Small intestine (tissue), 16 donors: ENCODE data around the gene P4HA2. TPM values are rescaled to one million over a fixed set of nuclear protein-coding genes. Genes with fewer than 3 reads are reported as not detected.

Experiments used
- DNase-seq, 2 donors: peaks; one replicate each; pipeline versions ENCODE4 v3.0.0 to v3.0.0-alpha.2; 2013
- FAIRE-seq: peaks from 2 replicates; lab custom pipeline; 2012; peaks lifted over from hg19 to GRCh38; lab: Jason Lieb, UNC
- H3K27ac ChIP-seq, 3 donors: one replicate each; pipeline ENCODE4 v1.5.1; 2013; ENCODE audit warnings: low read length in 2 of 3, mild to moderate bottlenecking in 2 of 3, control low read depth in 1 of 3, inconsistent platforms in 1 of 3, low read depth in 1 of 3, moderate library complexity in 1 of 3
- H3K27me3 ChIP-seq, 3 donors: one replicate each; pipeline ENCODE4 v1.6.1; 2013; ENCODE audit warnings: low read length in 3 of 3, inconsistent platforms in 1 of 3; ENCODE audit not compliant: control insufficient read depth in 3 of 3, insufficient read depth in 3 of 3
- H3K36me3 ChIP-seq, 3 donors: one replicate each; pipeline ENCODE4 v1.6.1; 2013; ENCODE audit warnings: low read length in 3 of 3, inconsistent platforms in 1 of 3, low read depth in 1 of 3, mild to moderate bottlenecking in 1 of 3, moderate library complexity in 1 of 3; ENCODE audit not compliant: control insufficient read depth in 3 of 3, insufficient read depth in 2 of 3
- H3K4me1 ChIP-seq, 3 donors: one replicate each; pipeline ENCODE4 v1.6.1; 2013; ENCODE audit warnings: low read length in 2 of 3, inconsistent platforms in 1 of 3, low read depth in 1 of 3, mild to moderate bottlenecking in 1 of 3, moderate library complexity in 1 of 3; ENCODE audit not compliant: control insufficient read depth in 3 of 3, insufficient read depth in 2 of 3
- H3K4me3 ChIP-seq, 3 donors: one replicate each; pipeline ENCODE4 v1.5.1; 2013; ENCODE audit warnings: low read length in 3 of 3, control low read depth in 1 of 3, inconsistent platforms in 1 of 3, low read depth in 1 of 3, mild to moderate bottlenecking in 1 of 3, moderate library complexity in 1 of 3
- H3K9me3 ChIP-seq, 2 donors: one replicate each; pipeline ENCODE4 v1.6.1; 2013; ENCODE audit warnings: low read depth in 1 of 2, low read length in 1 of 2; ENCODE audit not compliant: control insufficient read depth in 2 of 2, insufficient read depth in 1 of 2
- WGBS, 3 donors: extraction: QIAGEN DNeasy Blood & Tissue Kit; methylation state at CpG; one replicate each; pipeline ENCODE4 v1.1.7; 2013; 5-methylcytosine and 5-hydroxymethylcytosine counted together
- long read RNA-seq, 10 donors: transcript quantifications; one replicate each; lab custom pipeline, GENCODE V29; 2026
- polyA plus RNA-seq, 4 donors: library from polyadenylated mRNA; stranded (reverse) in 3 of 4; unstranded in 1 of 4; fragments of 200-250 nt in 3 of 4; fragments of 120-200 nt in 1 of 4; gene quantifications; one replicate each; pipeline versions ENCODE4 v1.2.1 to v1.2.3, GENCODE V29; 2013
- donor health status: healthy with polysubstance abuse.
- donor health status: control.
- donor health status: control.
- donor health status: Bipolar disorder and iron deficiency.
- donor health status: healthy.

P4HA2 gene
- 10 to 100 TPM; 15.7 to 34.3 (median 22.0) TPM for polyA plus RNA-seq
- long read RNA-seq, donor 1, transcript P4HA2-202 (15 exons, 2,313 nt) = major isoform, 7 of 35 reads
- long read RNA-seq, donor 1, partial matches to known transcripts = 24 of 35 reads
- long read RNA-seq, donor 1, other reads (novel, unspliced or antisense) = 0 of 35 reads
- long read RNA-seq, donor 2, partial matches to known transcripts = 0 of 4 reads
- long read RNA-seq, donor 2, other reads (novel, unspliced or antisense) = 0 of 4 reads
- long read RNA-seq, donor 3, partial matches to known transcripts = 14 of 16 reads
- long read RNA-seq, donor 3, other reads (novel, unspliced or antisense) = 0 of 16 reads
- long read RNA-seq, donor 4, partial matches to known transcripts = 0 of 1 reads
- long read RNA-seq, donor 4, other reads (novel, unspliced or antisense) = 0 of 1 reads
- long read RNA-seq, donor 5, partial matches to known transcripts = 0 of 2 reads
- long read RNA-seq, donor 5, other reads (novel, unspliced or antisense) = 0 of 2 reads
- long read RNA-seq, donor 6, partial matches to known transcripts = 0 of 2 reads
- long read RNA-seq, donor 6, other reads (novel, unspliced or antisense) = 0 of 2 reads
- long read RNA-seq, donor 7, transcript P4HA2-202 (15 exons, 2,313 nt) = major isoform, 7 of 14 reads
- long read RNA-seq, donor 7, transcript P4HA2-216 (3 exons, 456 nt) = minor isoform, 5 of 14 reads
- long read RNA-seq, donor 7, partial matches to known transcripts = 0 of 14 reads
- long read RNA-seq, donor 7, other reads (novel, unspliced or antisense) = 0 of 14 reads
- long read RNA-seq, donor 8 = 0 reads
- long read RNA-seq, donor 9, partial matches to known transcripts = 0 of 2 reads
- long read RNA-seq, donor 9, other reads (novel, unspliced or antisense) = 0 of 2 reads
- long read RNA-seq, donor 10, partial matches to known transcripts = 0 of 8 reads
- long read RNA-seq, donor 10, other reads (novel, unspliced or antisense) = 0 of 8 reads

GRCh38 chr5:132227485-132228240 is at the start of gene P4HA2:
Gene P4HA2, minus strand, starts transcription at chr5:132227853. Its CDS starts 9,227 bp downstream, at chr5:132218626.
- WGBS, 3 donors = 0 to 1% (median 1%) methylated on average over 64 to 92 of the region's 92 CpGs
- FAIRE-seq (no peak), DNase-seq (peak; percentile 88 to 91)
- Histone ChIP-seq H3K27ac (peak within 1 kb of the TSS; percentile 52 to 84 (median 83)), H3K4me3 (peak within 1 kb of the TSS; percentile 50 to 71 (median 54)), H3K9me3 (no peaks in the 10 kb centered on the region), H3K36me3 (no peaks in the 10 kb centered on the region), H3K4me1 (peaks cover 0 to 11% (median 2%) of the 10 kb centered on the region in 3 donors), H3K27me3 (no peaks in the 10 kb centered on the region)

- WGBS, 3 donors = 55 to 88% (median 78%) methylated on average over 6 of the region's 6 CpGs
- no peak for DNase-seq
- peaks cover 0 to 63% (median 11%) of the 10 kb centered on the region in 3 donors for H3K4me1 ChIP-seq
- peaks cover 0 to 3% (median 0%) of the 10 kb centered on the region in 3 donors for H3K36me3 ChIP-seq
- H3K27me3 ChIP-seq = no peaks in the 10 kb centered on the region
- FAIRE-seq = no peak
- H3K27ac ChIP-seq = peak overlapping the region; percentile 27 to 90 (median 74)
- no peaks in the 10 kb centered on the region for H3K9me3 ChIP-seq
- no peak overlapping the region for H3K4me3 ChIP-seq
Observed at GRCh38 chr5:132277256-132277655, 49.6 kb upstream of the P4HA2 start.

- H3K4me3 ChIP-seq = no peak overlapping the region
- H3K4me1 ChIP-seq = peaks cover 0 to 68% (median 11%) of the 10 kb centered on the region in 3 donors
- H3K27me3 ChIP-seq = no peaks in the 10 kb centered on the region
- DNase-seq = no peak
- 86 to 88% (median 87%) methylated on average over 5 of the region's 5 CpGs for WGBS, 3 donors
- peaks cover 0 to 19% (median 0%) of the 10 kb centered on the region in 3 donors for H3K36me3 ChIP-seq
- peak overlapping the region in 2 of 3 donors; percentile 50 to 89 for H3K27ac ChIP-seq
- FAIRE-seq = no peak
- no peaks in the 10 kb centered on the region for H3K9me3 ChIP-seq
Observed at GRCh38 chr5:132275367-132276220, 47.9 kb upstream of the P4HA2 start.

- Histone ChIP-seq H3K4me1 (peaks cover 0 to 54% (median 11%) of the 10 kb centered on the region in 3 donors), H3K36me3 (peaks cover 0 to 25% (median 0%) of the 10 kb centered on the region in 3 donors), H3K4me3 (no peak overlapping the region), H3K27ac (peak overlapping the region in 2 of 3 donors; percentile 62 to 89), H3K9me3 (no peaks in the 10 kb centered on the region), H3K27me3 (no peaks in the 10 kb centered on the region)
- peak; percentile 81 to 90 for DNase-seq
- no peak for FAIRE-seq
- WGBS, 3 donors = 27 to 62% (median 46%) methylated on average over 13 to 14 of the region's 14 CpGs
Observed at GRCh38 chr5:132274050-132274792, 46.6 kb upstream of the P4HA2 start.

- Histone ChIP-seq H3K9me3 (no peaks in the 10 kb centered on the region), H3K27me3 (no peaks in the 10 kb centered on the region), H3K4me3 (no peak overlapping the region), H3K4me1 (peaks cover 0 to 48% (median 7%) of the 10 kb centered on the region in 3 donors), H3K27ac (peak overlapping the region in 2 of 3 donors; percentile 62 to 89), H3K36me3 (peaks cover 0 to 26% (median 0%) of the 10 kb centered on the region in 3 donors)
- DNase-seq (peak in 1 of 2 donors; percentile 57), FAIRE-seq (no peak)
- 28 to 54% (median 42%) methylated on average over 2 of the region's 2 CpGs for WGBS, 3 donors
Observed at GRCh38 chr5:132273631-132274030, 46.0 kb upstream of the P4HA2 start.

GRCh38 chr5:132272311-132273210 is 44.9 kb upstream of the P4HA2 start:
- peaks cover 0 to 40% (median 4%) of the 10 kb centered on the region in 3 donors for H3K4me1 ChIP-seq
- DNase-seq (peak; percentile 75 to 84), FAIRE-seq (no peak)
- peaks cover 0 to 37% (median 0%) of the 10 kb centered on the region in 3 donors for H3K36me3 ChIP-seq
- peak overlapping the region in 2 of 3 donors; percentile 12 to 44 for H3K27ac ChIP-seq
- peak overlapping the region in 1 of 3 donors; percentile 48 for H3K4me3 ChIP-seq
- WGBS, 3 donors = 48 to 56% (median 50%) methylated on average over 37 of the region's 37 CpGs
- no peaks in the 10 kb centered on the region for H3K27me3 ChIP-seq
- H3K9me3 ChIP-seq = no peaks in the 10 kb centered on the region
